ENCODE results near the gene ARMC2. TPM values are rescaled to one million over a fixed set of nuclear protein-coding genes. Genes with fewer than 3 reads are reported as not detected.

The ARMC2 gene
- total and polyA plus RNA-seq, 2 of the 4 experiments (the other 2 are of a cell fraction) = 0.72 to 3.9 TPM

- ChIA-PET CTCF (interaction anchor here (1.0 kb wide), 1 partner anchor 15 kb away, joined by 3 read pairs; no protein-coding TSS in a partner anchor), POLR2A (ENCODE audit: unreplicated experiment) (interaction anchor here (0.5 kb wide), 1 partner anchor 38 kb away, joined by 6 read pairs; no protein-coding TSS in a partner anchor)
- Histone ChIP-seq H2AK5ac (ENCODE audit: low read depth, low read length) (no peak overlapping the region), H3K79me1 (ENCODE audit: low read depth in 1 of 2, low read length in 2 of 2) (no peaks in the 10 kb centered on the region), H3K56ac (ENCODE audit: extremely low read depth, insufficient read depth, low read length) (no peak overlapping the region), H4K8ac (ENCODE audit: low read depth in 2 of 2, low read length in 2 of 2) (no peak overlapping the region), H3K27me3 (ENCODE audit: control insufficient read depth, insufficient read depth, low read length) (peaks cover 2% of the 10 kb centered on the region), H2AFZ (replicated peaks; ENCODE audit: low read length, poor library complexity) (peak overlapping the region; percentile 71), H2BK5ac (ENCODE audit: low read depth, low read length, poor library complexity, severe bottlenecking) (no peak overlapping the region), H2AK9ac (replicated peaks; ENCODE audit: low read depth, low read length, poor library complexity) (no peak overlapping the region), H4K5ac (ENCODE audit: low read depth, low read length) (no peak overlapping the region), H3K9ac (ENCODE audit: low read depth, low read length) (no peak overlapping the region), H4K20me1 (ENCODE audit: insufficient read depth, low read length) (no peaks in the 10 kb centered on the region), H4K91ac (ENCODE audit: insufficient read depth, low read depth, low read length) (no peak overlapping the region), H3K18ac (ENCODE audit: low read depth, low read length) (no peak overlapping the region), H3K4me3 (ENCODE audit: insufficient read depth, low read depth, low read length) (no peak overlapping the region), H3K27ac (ENCODE audit: insufficient read depth, low read length) (no peak overlapping the region), H3K9me3 (ENCODE audit: control insufficient read depth, insufficient read depth, low read length) (no peaks in the 10 kb centered on the region), H2BK20ac (ENCODE audit: low read depth, low read length) (no peak overlapping the region), H3K14ac (replicated peaks; ENCODE audit: low read depth, low read length) (no peak overlapping the region), H3K4me1 (ENCODE audit: control insufficient read depth, insufficient read depth, low read length) (peaks cover 5% of the 10 kb centered on the region), H3K4ac (ENCODE audit: low read depth, low read length) (no peak overlapping the region), H3K36me3 (ENCODE audit: control insufficient read depth, insufficient read depth, low read length) (no peaks in the 10 kb centered on the region), H3K9me1 (ENCODE audit: insufficient read depth, low read length) (0 out of 2 replicates have a peak, but pooled peaks cover 3% of the 10 kb centered on the region), H3K4me2 (ENCODE audit: low read depth, low read length) (peak overlapping the region; percentile 50; the same call in 1 of the 2 replicates), H3K23ac (ENCODE audit: low read depth, low read length) (no peak overlapping the region), H2BK15ac (ENCODE audit: low read depth, low read length) (no peak overlapping the region), H2BK120ac (ENCODE audit: low read depth, low read length) (no peak overlapping the region)
- DNase-seq (no peak), ATAC-seq (ENCODE audit: low read depth) (no peak)
- whole genome bisulfite sequencing, 2 experiments (ENCODE audit: extremely low coverage in 2 of 2, insufficient read length in 1 of 2) = 46% methylated on average over 4 of the region's 18 CpGs; no CpG with 5 or more reads in 1 of the 2 experiments
- TF ChIP-seq FOS (IDR thresholded peaks at IDR 0.05; ENCODE audit: low read depth, low read length) (no peak), CTCF (conservative IDR thresholded peaks at IDR 0.05; ENCODE audit: low read depth, low read length) (no peak), BHLHE40 (IDR thresholded peaks at IDR 0.05; ENCODE audit: low read depth, low read length) (no peak), MAZ (IDR thresholded peaks at IDR 0.05; ENCODE audit: borderline replicate concordance, low read depth, low read length) (no peak), ELK1 (IDR thresholded peaks at IDR 0.05; ENCODE audit: borderline replicate concordance, low read depth, low read length) (no peak), NFE2L2 (IDR thresholded peaks at IDR 0.05; ENCODE audit: low read depth, low read length) (no peak), CHD1 (IDR thresholded peaks at IDR 0.05; ENCODE audit: low read depth, low read length) (no peak), MAFK (IDR thresholded peaks at IDR 0.05; ENCODE audit: low read depth, low read length) (no peak), POLR2A (IDR thresholded peaks at IDR 0.05; ENCODE audit: low read depth, low read length) (no peak), CEBPB (IDR thresholded peaks at IDR 0.05; ENCODE audit: low read depth, low read length) (no peak)
- dilution Hi-C loops (cut with HindIII; ENCODE audit: low sequenced_read_pairs, unreplicated experiment) = no loop called here
- intact Hi-C loops (cut with micrococcal nuclease) = no loop called here
- no TSS peak for BruUV-seq (replicated peaks)
- in situ Hi-C loops (cut with MboI; ENCODE audit: low sequenced_read_pairs) = no loop called here
Observed at GRCh38 chr6:108798670-108799353, 49.4 kb upstream of the ARMC2 start.
